K562 (cell line): ENCODE measurements around the gene TULP4. TPM values are rescaled to one million over a fixed set of nuclear protein-coding genes. Genes with fewer than 3 reads are reported as not detected.

Source experiments
- BRF1 ChIP-seq: IDR thresholded peaks from 3 replicates; pipeline ENCODE4 v1.6.1; 2011; ENCODE audit warnings: borderline replicate concordance, mild to moderate bottlenecking; ENCODE audit not compliant: insufficient read length; ENCODE audit errors: extremely low read depth
- DDX20 ChIP-seq: fragments of 450-650 bp; IDR thresholded peaks from 2 replicates; pipeline ENCODE4 v1.6.1; 2016; ENCODE audit warnings: missing genetic modification characterization, low read depth, mild to moderate bottlenecking, missing compliant biosample characterization, moderate library complexity
- DNMT1 ChIP-seq: fragments of 450-650 bp; IDR thresholded peaks from 2 replicates; pipeline ENCODE4 v1.6.1; 2016; ENCODE audit warnings: antibody characterized with exemption, mild to moderate bottlenecking
- IRF2 ChIP-seq: sonication (generic); formaldehyde crosslinking; IDR thresholded peaks from 2 replicates; pipeline ENCODE4 v1.8.1; 2022; ENCODE audit warnings: mild to moderate bottlenecking, missing genetic modification reagents
- MTA1 ChIP-seq: fragments of 450-650 bp; IDR thresholded peaks from 2 replicates; pipeline ENCODE4 v1.6.1; 2017; ENCODE audit warnings: borderline replicate concordance
- MYNN ChIP-seq, 2 experiments: sonication (generic); formaldehyde crosslinking in 1 of 2; IDR thresholded peaks; 2 replicates each; pipeline versions ENCODE4 v1.5.0 to v1.6.1; 2016 to 2020; ENCODE audit warnings: antibody characterized with exemption in 1 of 2, missing genetic modification reagents in 1 of 2
- NR2F6 ChIP-seq: fragments of 450-650 bp; formaldehyde crosslinking; IDR thresholded peaks from 2 replicates; pipeline ENCODE4 v1.4.0; 2020; ENCODE audit warnings: mild to moderate bottlenecking
- POLR2AphosphoS2 ChIP-seq: IDR thresholded peaks from 2 replicates; pipeline ENCODE4 v1.6.1; 2012; ENCODE audit warnings: low read length, improper control_type of control experiment
- RAD21 ChIP-seq, 2 experiments: fragments of 250-450 bp in 1 of 2; fragments of 450-650 bp in 1 of 2; sonication (Bioruptor Pico) in 1 of 2; formaldehyde crosslinking in 1 of 2; IDR thresholded peaks in 1 of 2; conservative IDR thresholded peaks in 1 of 2; 2 replicates each; pipeline versions ENCODE4 v1.4.0 to v1.8.0; 2020 to 2022; ENCODE audit warnings: mild to moderate bottlenecking in 2 of 2, moderate library complexity in 1 of 2
- RHOXF2B ChIP-seq: fragments of 250-450 bp; sonication (Bioruptor Pico); conservative IDR thresholded peaks from 2 replicates; pipeline ENCODE4 v1.5.1; 2021
- SMAD4 ChIP-seq: fragments of 250-450 bp; sonication (Bioruptor Pico); conservative IDR thresholded peaks from 2 replicates; pipeline ENCODE4 v1.8.0; 2021; ENCODE audit warnings: inconsistent platforms, mild to moderate bottlenecking, moderate library complexity
- SMARCA5 ChIP-seq: fragments of 450-650 bp; IDR thresholded peaks from 2 replicates; pipeline ENCODE4 v1.6.1; 2016
- SMARCE1 ChIP-seq: fragments of 450-650 bp; IDR thresholded peaks from 2 replicates; pipeline ENCODE4 v1.7.1; 2016; ENCODE audit warnings: mild to moderate bottlenecking
- SMC3 ChIP-seq: conservative IDR thresholded peaks from 2 replicates; pipeline ENCODE4 v1.6.1; 2011; ENCODE audit warnings: low read depth, low read length, improper control_type of control experiment; ENCODE audit not compliant: insufficient read depth
- ZBTB7A ChIP-seq: IDR thresholded peaks from 2 replicates; pipeline ENCODE4 v1.6.1; 2011; ENCODE audit warnings: low read depth, mild to moderate bottlenecking, low read length, moderate library complexity, borderline replicate concordance; ENCODE audit not compliant: control insufficient read depth
- ZNF699 ChIP-seq: fragments of 250-450 bp; sonication (Bioruptor Pico); IDR thresholded peaks from 2 replicates; pipeline ENCODE4 v1.8.0; 2021; ENCODE audit warnings: mild to moderate bottlenecking, moderate library complexity; ENCODE audit not compliant: insufficient replicate concordance
- polyA plus RNA-seq, 8 experiments: library from polyadenylated mRNA; depleted of rRNA in 4 of 8; stranded (reverse) in 5 of 8; unstranded in 3 of 8; fragments of >200 nt; fragmentation: Nextera tagmentation in 2 of 8; fragmentation: Illumina TruSeq in 1 of 8; extraction: Ambion mirVana in 2 of 8; extraction: Trizol in 1 of 8; gene quantifications; 2 replicates each; pipeline versions ENCODE4 v1.2.1 to v1.2.3, GENCODE V29; 2011 to 2014; ENCODE audit warnings: inconsistent platforms in 1 of 8, missing spikeins in 1 of 8
- total RNA-seq, 7 experiments: library from RNA; depleted of rRNA in 6 of 7; stranded (reverse); fragments of >200 nt in 6 of 7; fragmentation: Illumina TruSeq in 2 of 7; extraction: Trizol in 2 of 7; gene quantifications; 2 replicates each; pipeline versions ENCODE4 v1.2.1 to v1.2.3, GENCODE V29; 2011 to 2021; ENCODE audit warnings: low replicate concordance in 1 of 7
- TF ChIP-seq, protein P1 (sequence below), 3 experiments: IDR thresholded peaks in 2 of 3; conservative IDR thresholded peaks in 1 of 3; 2 replicates each; pipeline ENCODE4 v1.5.1; 2011 to 2012; ENCODE audit warnings: low read length in 3 of 3, mild to moderate bottlenecking in 3 of 3, control low read depth in 2 of 3, improper control_type of control experiment in 1 of 3, inconsistent platforms in 1 of 3, low read depth in 1 of 3, mixed read lengths in 1 of 3, moderate library complexity in 1 of 3; ENCODE audit not compliant: insufficient read depth in 2 of 3
- TF ChIP-seq, protein P2 (sequence below), 2 experiments: fragments of 450-650 bp in 1 of 2; IDR thresholded peaks; 2 replicates each; pipeline ENCODE4 v1.6.1; 2011 to 2017; ENCODE audit warnings: low read depth in 2 of 2, antibody characterized with exemption in 1 of 2, borderline replicate concordance in 1 of 2, low read length in 1 of 2, mild to moderate bottlenecking in 1 of 2, mixed read lengths in 1 of 2; ENCODE audit not compliant: control insufficient read depth in 1 of 2
- TF ChIP-seq, protein P3 (sequence below): fragments of 250-450 bp; sonication (Bioruptor Pico); IDR thresholded peaks from 2 replicates; pipeline ENCODE4 v1.8.0; 2022; ENCODE audit warnings: inconsistent platforms

The TULP4 gene
- total and polyA plus RNA-seq, 9 of the 15 experiments (the other 6 are each of a cell fraction or from before 2014, with no cell fraction given), result 1.2 to 50.4 (median 11.0) TPM

DNA sequence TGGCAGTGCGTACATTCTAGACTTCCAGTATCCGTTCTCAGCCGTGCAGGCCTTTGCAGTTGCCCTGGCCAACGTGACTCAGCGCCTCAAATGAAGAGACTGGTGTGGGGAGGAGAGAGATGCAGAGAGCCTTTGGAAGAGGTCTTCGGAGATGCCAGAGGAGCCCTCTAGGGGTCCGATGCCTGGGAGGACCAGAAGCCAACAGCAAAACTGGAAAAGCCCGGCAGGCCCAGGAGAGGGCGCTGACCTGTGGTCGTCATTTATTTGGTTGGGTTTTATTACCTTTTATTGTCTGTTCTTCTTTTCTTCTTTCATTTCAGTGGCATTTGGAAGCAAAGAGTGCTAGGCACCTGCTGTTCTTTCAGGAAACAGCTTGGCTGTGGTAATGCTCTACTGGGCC lies 194.3 kb downstream of the TULP4 start (continued):
- no peak for TF ChIP-seq IRF2 (CRISPR knock-in tag)
- TF ChIP-seq SMAD4, result no peak
- TF ChIP-seq NR2F6, result no peak
- TF ChIP-seq SMARCE1, result no peak
- TF ChIP-seq DDX20 (tag), result no peak
- no peak for TF ChIP-seq ZNF699 (CRISPR knock-in tag)
- no peak for TF ChIP-seq POLR2AphosphoS2
- no peak for TF ChIP-seq DNMT1
- TF ChIP-seq RAD21 (CRISPR knock-in tag; conservative IDR thresholded peaks at IDR 0.05 in 1 of 2, IDR thresholded peaks at IDR 0.05 in 1 of 2), result peak in 1 of 2 experiments; percentile 57; a peak in 2 of 4 replicates
- TF ChIP-seq BRF1, result no peak
- TF ChIP-seq RHOXF2B (CRISPR knock-in tag), result no peak
- TF ChIP-seq MYNN (IDR thresholded peaks at IDR 0.05), result no peak
- no peak for TF ChIP-seq MYNN (CRISPR knock-in tag; IDR thresholded peaks at IDR 0.05)
- peak; percentile 44; the same call in 1 of the 2 replicates for TF ChIP-seq ZBTB7A
- TF ChIP-seq, protein P1, sequence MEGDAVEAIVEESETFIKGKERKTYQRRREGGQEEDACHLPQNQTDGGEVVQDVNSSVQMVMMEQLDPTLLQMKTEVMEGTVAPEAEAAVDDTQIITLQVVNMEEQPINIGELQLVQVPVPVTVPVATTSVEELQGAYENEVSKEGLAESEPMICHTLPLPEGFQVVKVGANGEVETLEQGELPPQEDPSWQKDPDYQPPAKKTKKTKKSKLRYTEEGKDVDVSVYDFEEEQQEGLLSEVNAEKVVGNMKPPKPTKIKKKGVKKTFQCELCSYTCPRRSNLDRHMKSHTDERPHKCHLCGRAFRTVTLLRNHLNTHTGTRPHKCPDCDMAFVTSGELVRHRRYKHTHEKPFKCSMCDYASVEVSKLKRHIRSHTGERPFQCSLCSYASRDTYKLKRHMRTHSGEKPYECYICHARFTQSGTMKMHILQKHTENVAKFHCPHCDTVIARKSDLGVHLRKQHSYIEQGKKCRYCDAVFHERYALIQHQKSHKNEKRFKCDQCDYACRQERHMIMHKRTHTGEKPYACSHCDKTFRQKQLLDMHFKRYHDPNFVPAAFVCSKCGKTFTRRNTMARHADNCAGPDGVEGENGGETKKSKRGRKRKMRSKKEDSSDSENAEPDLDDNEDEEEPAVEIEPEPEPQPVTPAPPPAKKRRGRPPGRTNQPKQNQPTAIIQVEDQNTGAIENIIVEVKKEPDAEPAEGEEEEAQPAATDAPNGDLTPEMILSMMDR (IDR thresholded peaks at IDR 0.05 in 2 of 3, conservative IDR thresholded peaks at IDR 0.05 in 1 of 3; ENCODE audit: insufficient read depth in 2 of 3, low read depth in 1 of 3, low read length in 3 of 3), result peak; percentile 70 to 98 (median 77)
- TF ChIP-seq, protein P2, sequence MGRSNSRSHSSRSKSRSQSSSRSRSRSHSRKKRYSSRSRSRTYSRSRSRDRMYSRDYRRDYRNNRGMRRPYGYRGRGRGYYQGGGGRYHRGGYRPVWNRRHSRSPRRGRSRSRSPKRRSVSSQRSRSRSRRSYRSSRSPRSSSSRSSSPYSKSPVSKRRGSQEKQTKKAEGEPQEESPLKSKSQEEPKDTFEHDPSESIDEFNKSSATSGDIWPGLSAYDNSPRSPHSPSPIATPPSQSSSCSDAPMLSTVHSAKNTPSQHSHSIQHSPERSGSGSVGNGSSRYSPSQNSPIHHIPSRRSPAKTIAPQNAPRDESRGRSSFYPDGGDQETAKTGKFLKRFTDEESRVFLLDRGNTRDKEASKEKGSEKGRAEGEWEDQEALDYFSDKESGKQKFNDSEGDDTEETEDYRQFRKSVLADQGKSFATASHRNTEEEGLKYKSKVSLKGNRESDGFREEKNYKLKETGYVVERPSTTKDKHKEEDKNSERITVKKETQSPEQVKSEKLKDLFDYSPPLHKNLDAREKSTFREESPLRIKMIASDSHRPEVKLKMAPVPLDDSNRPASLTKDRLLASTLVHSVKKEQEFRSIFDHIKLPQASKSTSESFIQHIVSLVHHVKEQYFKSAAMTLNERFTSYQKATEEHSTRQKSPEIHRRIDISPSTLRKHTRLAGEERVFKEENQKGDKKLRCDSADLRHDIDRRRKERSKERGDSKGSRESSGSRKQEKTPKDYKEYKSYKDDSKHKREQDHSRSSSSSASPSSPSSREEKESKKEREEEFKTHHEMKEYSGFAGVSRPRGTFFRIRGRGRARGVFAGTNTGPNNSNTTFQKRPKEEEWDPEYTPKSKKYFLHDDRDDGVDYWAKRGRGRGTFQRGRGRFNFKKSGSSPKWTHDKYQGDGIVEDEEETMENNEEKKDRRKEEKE (IDR thresholded peaks at IDR 0.05; ENCODE audit: borderline replicate concordance in 1 of 2, control insufficient read depth in 1 of 2, low read depth in 2 of 2, low read length in 1 of 2), result no peak
- TF ChIP-seq SMARCA5, result no peak
- TF ChIP-seq MTA1, result no peak
- peak; percentile 54; the same call in 1 of the 2 replicates for TF ChIP-seq SMC3
- TF ChIP-seq, protein P3, sequence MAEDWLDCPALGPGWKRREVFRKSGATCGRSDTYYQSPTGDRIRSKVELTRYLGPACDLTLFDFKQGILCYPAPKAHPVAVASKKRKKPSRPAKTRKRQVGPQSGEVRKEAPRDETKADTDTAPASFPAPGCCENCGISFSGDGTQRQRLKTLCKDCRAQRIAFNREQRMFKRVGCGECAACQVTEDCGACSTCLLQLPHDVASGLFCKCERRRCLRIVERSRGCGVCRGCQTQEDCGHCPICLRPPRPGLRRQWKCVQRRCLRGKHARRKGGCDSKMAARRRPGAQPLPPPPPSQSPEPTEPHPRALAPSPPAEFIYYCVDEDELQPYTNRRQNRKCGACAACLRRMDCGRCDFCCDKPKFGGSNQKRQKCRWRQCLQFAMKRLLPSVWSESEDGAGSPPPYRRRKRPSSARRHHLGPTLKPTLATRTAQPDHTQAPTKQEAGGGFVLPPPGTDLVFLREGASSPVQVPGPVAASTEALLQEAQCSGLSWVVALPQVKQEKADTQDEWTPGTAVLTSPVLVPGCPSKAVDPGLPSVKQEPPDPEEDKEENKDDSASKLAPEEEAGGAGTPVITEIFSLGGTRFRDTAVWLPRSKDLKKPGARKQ (CRISPR knock-in tag), result no peak
